Upper lobe of left lung (tissue), 4 donors: Measurements from ENCODE around the gene S100A13.

Experiments used
- CTCF ChIP-seq, 6 experiments: fragments of 450-650 bp in 4 of 6; fragments of 200-600 bp in 2 of 6; sonication (generic) in 2 of 6; IDR thresholded peaks; one replicate each; pipeline ENCODE4 v1.5.1; 2016 to 2019; ENCODE audit warnings: antibody characterized with exemption in 6 of 6
- EP300 ChIP-seq, 4 donors: sonication (generic); formaldehyde crosslinking; IDR thresholded peaks; one replicate each; pipeline ENCODE4 v1.5.1; 2017; ENCODE audit warnings: antibody characterized with exemption in 4 of 4, control low read depth in 2 of 4
- POLR2A ChIP-seq, 4 donors: fragments of 450-650 bp; IDR thresholded peaks; one replicate each; pipeline ENCODE4 v1.5.1; 2016 to 2017; ENCODE audit warnings: antibody characterized with exemption in 4 of 4, mild to moderate bottlenecking in 2 of 4
- POLR2AphosphoS5 ChIP-seq, 2 donors: sonication (generic); formaldehyde crosslinking; IDR thresholded peaks; one replicate each; pipeline ENCODE4 v1.5.1; 2017; ENCODE audit warnings: antibody characterized with exemption in 2 of 2

GRCh38 chr1:153610811-153611301 lies 16.4 kb downstream of the S100A13 start:
- TF ChIP-seq CTCF (IDR thresholded peaks at IDR 0.05): no peak
- TF ChIP-seq EP300 (IDR thresholded peaks at IDR 0.05): no peak
- no peak for TF ChIP-seq POLR2AphosphoS5 (IDR thresholded peaks at IDR 0.05)
- no peak for TF ChIP-seq POLR2A (IDR thresholded peaks at IDR 0.05)
